HG02943 (cell line): ENCODE measurements around the gene STX16.

Experiments used
- ATAC-seq: cut with Tn5 transposase; IDR thresholded peaks from one replicate; pipeline ENCODE4 v1.9.1; 2021; ENCODE audit warnings: mild to moderate bottlenecking, low read depth, moderate library complexity; ENCODE audit not compliant: unreplicated experiment

STX16 gene, protein sequence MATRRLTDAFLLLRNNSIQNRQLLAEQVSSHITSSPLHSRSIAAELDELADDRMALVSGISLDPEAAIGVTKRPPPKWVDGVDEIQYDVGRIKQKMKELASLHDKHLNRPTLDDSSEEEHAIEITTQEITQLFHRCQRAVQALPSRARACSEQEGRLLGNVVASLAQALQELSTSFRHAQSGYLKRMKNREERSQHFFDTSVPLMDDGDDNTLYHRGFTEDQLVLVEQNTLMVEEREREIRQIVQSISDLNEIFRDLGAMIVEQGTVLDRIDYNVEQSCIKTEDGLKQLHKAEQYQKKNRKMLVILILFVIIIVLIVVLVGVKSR

GRCh38 chr20:58650776-58651558 is at the start of gene STX16:
Gene STX16, plus strand, starts transcription at chr20:58651283. Its CDS starts 724 bp downstream, at chr20:58652007.
- peak; percentile 67 for ATAC-seq

DNA sequence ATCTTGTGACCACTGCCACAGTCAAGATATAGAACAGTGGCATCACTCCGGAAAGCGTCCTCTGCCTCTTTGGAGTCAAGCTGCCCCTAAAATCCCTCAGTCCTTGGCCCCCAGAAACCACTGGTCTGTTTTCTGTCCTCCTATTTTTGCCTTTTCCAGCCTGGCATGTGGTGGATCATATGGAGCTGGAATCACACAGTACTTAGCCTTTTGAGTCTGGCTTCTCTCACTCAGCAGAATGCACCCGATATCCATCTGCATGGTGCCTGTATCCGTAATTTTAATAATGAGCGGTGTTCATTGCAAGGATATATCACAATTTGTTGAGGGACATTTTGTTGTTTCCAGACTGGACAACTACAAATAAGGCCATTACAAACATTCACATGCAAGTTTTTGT is 49.0 kb upstream of the STX16 start:
- ATAC-seq: no peak

DNA sequence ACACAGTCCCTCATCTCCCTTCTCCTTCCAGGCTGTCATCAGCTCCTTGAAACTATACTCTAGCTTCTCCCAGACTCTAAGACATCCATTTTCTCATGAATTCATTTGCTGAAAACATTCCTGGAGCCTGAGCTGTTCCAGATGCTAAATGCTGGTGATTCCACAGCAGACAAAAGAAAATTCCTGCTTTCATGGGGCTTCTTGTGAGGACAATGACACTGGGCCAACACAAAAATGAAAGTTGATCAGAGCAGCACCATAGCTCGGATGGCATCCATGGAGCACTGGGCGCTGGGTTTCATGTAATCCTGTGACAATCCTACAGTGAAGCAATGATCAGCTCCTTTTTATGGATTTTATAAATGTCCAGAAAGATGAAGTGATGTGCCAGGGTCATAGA is 47.4 kb upstream of the STX16 start:
- ATAC-seq: no peak

DNA sequence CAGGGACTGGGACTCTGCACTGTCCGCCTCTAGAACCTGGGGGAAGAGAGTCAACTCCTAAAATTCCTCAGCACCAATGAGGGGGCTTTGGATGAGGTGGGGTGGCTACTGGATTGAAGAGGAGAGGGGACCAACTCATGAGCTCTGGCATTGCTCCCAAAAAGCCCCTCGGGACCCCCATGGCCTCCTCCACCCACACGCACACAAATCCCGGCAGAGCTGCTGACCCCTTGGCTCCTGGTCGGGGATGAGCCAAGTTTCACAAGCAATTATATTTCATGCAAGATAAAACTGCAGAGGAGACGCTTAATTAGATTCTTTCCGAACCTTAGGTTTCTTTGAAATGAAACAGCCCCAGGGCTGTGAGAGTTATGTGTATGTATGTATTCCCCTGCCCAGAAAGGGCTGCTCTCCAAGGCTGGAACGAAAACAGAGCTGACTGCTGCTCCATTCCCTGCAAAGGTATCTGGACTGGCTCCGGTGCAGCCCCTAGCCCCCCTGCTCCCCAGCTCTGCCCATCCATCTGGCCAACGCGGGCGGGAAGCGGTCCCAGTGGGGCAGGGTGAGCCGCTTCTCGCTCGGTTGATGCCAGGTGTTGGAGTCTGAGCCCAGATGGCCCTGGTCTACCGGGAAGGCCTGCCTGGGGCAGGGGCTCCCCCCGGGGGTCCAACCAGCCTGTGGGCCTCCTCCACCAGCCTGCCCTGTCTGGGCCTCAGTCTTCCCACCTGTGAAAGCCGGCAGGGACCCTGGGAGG is 46.8 kb upstream of the STX16 start:
- ATAC-seq: no peak

DNA sequence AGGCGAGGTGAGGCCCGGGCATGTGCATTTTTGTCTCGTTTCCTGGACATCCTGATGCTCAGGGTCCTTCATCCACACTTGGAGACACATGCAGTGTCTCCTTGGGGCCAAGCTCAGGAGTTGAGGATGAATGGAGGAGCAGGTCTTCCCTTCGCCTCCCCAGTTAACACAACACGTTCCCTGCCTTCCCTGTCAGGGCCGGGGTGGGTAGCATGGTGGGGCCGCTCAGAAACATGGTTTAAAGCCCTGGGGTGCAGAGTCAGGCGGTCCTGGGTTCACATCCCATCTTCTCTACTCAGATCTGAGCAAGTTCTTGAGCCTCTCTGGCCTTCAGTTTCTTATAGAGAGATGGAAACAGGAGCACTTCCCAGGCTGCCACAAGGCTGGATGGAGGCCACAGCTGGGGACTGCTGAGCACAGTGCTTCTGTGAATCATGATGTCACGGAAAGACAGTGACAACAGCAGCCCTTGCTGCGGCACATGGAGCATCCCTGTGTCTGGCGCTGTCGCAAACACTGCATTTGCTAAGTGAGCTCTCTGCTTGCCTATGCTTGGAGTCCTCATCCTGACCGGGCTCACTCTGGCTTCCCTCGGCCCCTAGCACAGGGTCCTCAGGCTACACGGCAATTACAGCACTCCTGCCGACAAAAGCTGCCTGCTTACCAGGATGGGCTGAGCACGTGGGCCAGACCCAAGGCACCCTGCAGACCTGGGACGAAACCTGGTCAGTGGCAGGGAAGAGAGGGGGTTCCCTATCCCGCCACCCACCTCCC is 45.6 kb upstream of the STX16 start:
- ATAC-seq: no peak

- no peak for ATAC-seq
Measured at GRCh38 chr20:58606184-58606583, 44.9 kb upstream of the STX16 start.

DNA sequence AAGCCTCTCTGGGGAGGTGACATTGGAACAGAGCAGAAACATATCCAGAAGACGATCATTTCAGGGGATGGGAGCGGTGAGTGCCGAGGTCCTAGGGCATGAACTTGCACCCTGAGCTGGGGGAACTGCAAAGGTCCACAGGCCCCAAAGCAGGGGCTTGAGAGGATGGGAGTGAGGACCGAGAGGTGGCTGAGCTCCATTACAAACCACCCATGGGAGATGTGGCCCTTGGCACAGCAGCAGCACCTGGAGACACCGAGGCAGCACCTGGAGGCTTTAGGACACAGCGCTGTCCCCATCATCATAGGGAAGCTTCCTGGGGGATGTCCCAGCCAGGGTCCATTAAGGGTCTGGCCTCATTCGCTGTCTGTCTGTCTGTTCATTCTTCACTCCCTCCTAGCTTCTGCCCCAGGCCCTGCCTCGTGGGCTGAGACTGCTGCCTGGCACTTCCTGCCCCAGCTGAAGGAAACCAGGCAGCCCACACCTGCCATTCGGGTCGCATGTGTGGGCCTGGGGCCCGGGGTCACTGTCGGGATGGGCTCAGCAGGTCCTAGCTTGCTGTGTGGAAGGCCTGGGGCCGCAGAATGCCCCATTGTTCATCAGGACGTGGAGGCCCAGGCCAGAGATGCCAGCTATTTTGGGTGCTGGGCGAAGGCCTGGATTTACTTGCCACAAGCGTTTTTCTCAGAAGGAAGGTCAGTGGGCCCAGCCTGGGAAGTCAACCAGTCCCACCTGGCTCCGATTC is 42.8 kb upstream of the STX16 start:
- ATAC-seq: no peak

- no peak for ATAC-seq
Measured at GRCh38 chr20:58609026-58609425, 42.1 kb upstream of the STX16 start.

GRCh38 chr20:58610071-58610800 is 40.8 kb upstream of the STX16 start:
- ATAC-seq: no peak

DNA sequence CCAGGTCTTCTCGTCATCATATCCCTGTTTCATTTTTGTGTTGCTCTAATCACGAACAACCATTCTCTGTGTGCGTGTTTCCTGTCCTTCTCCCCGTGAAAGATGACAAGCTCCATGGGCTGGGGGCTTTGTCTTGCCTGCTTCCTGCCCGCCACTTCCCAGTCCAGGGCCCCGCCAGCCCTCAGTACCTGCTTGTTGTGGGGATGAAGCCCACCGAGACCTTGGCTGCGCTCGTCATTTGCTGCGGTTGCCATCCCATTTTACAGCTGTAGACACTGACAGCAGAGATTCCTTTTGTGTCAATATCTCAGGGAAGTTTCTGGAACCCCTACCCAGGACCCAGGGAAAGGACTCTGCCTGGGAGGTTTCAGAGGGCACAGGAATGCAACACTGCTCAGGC is 40.3 kb upstream of the STX16 start:
- ATAC-seq: no peak

DNA sequence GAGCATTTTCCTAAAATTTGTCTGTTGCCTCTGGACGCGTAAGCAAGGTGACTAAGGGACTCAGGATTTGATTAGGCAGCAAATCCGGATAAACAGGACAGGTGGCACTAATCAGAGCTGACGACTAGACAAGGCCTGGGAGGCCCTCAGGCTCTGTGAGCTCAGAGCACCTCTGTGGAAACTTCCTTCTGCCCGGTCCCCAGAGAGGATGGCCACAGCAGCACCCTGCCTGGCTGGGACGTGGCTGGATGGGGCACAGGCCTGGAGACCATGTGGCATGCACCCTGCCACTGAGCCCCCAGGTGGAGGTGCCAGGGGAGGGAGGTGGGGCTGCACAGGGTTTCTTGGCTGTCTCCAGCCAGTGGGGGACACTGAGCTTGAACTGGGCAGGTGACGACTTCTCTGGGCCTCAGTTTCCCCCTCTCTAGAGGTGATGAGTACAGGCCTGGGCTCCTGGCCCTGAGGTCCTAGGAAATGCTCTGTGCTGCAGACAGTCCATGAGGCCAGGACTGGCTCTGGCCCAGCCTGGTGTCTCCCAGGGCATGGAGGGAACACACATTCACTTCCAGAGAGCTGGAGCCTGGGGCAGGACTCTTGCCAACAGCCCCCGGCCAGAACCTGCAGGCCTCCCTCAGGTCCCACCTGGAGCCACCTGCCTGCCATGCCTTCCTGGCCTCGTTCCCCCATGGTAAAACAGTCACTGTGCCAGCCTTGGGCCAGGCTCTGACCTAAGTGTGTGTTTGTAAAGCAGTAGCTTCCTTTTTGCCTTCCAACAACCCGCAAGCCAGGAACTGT is 39.6 kb upstream of the STX16 start:
- no peak for ATAC-seq

- ATAC-seq: no peak
Measured at GRCh38 chr20:58612121-58612691, 38.9 kb upstream of the STX16 start.

DNA sequence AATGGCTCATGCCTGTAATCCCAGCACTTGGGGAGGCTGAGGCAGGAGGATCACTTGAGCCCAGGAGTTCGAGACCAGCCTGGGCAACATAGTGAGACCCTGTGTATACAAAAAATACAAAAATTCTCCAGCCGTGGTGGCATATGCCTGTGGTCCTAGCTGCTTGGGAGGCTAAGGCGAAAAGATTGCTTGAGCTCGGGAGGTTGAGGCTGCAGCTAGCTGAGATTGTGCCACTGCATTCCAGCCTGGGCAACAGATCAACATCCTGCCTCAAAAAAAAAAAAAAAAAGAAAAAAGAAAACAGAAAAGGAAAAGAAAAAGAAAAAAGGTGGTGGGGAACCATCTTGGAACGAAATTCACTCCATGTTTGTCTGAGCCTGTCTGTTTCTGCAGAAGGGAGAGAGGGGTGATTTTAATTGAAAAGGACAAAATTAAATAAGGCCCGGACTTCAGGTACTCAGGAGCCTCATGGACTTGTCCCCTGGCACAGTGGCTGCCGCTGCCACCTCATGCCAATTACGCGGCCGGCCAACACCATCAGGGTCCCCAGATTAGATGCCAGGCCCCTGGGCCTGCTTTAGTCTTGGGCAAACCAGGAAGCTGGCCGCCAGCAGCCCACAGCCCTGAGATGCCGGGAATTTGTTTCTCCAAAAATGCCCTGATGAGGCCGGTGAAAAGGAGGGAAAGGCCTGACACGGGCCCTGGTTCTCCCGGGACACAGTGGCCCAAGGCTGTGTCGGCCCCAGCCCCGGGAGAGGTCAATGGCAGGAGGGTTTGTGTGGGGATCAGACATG is 37.8 kb upstream of the STX16 start:
- ATAC-seq: no peak

- no peak for ATAC-seq
Measured at GRCh38 chr20:58614366-58614765, 36.7 kb upstream of the STX16 start.

DNA sequence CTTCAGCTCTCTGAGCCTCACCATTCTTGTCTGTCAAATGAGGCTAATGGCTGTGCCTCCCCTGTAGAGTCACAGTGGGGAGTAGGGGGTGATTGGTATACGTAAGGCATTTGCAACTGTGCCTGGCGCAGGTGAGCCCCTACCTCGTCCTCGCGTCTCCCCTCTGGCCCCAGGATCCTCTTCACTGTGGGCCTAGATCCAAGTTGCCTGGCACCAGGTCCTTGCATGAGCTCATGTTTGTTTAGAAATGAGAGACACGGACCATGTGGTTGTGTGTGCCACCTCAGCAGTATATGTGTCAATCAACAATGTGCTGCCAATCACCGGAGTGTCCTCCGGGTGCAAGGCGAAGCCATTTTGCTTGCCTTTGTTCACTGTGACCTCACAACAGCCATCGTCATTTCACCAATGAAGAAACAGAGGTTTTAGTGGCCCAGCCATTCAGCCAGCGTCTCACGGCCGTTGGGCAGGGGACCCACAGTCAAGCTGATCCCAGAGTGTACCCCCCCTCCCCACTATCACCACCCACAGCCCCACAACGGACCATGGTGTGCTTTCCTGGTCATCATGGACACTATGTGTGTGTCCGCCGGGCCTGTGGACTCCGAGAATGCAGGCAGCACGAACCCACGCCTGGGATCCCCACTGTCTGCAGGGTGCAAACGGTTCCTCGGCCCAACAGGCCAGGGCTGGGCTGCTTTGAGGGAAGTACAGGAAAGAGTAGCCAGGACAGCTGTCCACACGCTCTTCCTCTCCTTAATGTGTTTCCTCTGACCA is 35.9 kb upstream of the STX16 start:
- no peak for ATAC-seq

- ATAC-seq: no peak
Measured at GRCh38 chr20:58616411-58616810, 34.7 kb upstream of the STX16 start.

- ATAC-seq: no peak
Measured at GRCh38 chr20:58617158-58617557, 33.9 kb upstream of the STX16 start.
